ENCODE measurements around the gene EEPD1.

GRCh38 chr7:36296284-36296683 lies 143.2 kb downstream of the EEPD1 start:
- TF ChIP-seq FOXA1 (IDR thresholded peaks at IDR 0.05): no peak
- TF ChIP-seq CTBP1 (IDR thresholded peaks at IDR 0.05; ENCODE audit: borderline replicate concordance): no peak
- no peak for TF ChIP-seq FOXM1 (IDR thresholded peaks at IDR 0.05; ENCODE audit: borderline replicate concordance)
- TF ChIP-seq LEF1 (IDR thresholded peaks at IDR 0.05; ENCODE audit: borderline replicate concordance): no peak
- TF ChIP-seq SP1 (IDR thresholded peaks at IDR 0.05): no peak
- no peak for TF ChIP-seq ARNT (IDR thresholded peaks at IDR 0.05)
- TF ChIP-seq FOXK2 (IDR thresholded peaks at IDR 0.05): no peak
- no peak for TF ChIP-seq ELF4 (IDR thresholded peaks at IDR 0.05)
- TF ChIP-seq TARDBP (IDR thresholded peaks at IDR 0.05): no peak
- no peak for TF ChIP-seq ZNF384 (IDR thresholded peaks at IDR 0.05)
- TF ChIP-seq HDGF (IDR thresholded peaks at IDR 0.05; ENCODE audit: borderline replicate concordance): no peak

Measured in HEK293T (cell line).